CD4-positive, alpha-beta T cell treated with Interleukin-4 for 4 hours (primary cell): ENCODE measurements around the gene SERTM1.

Experiments
- DNase-seq: peaks from one replicate; pipeline ENCODE4 v3.0.0-alpha.2; 2020

Gene SERTM1

DNA sequence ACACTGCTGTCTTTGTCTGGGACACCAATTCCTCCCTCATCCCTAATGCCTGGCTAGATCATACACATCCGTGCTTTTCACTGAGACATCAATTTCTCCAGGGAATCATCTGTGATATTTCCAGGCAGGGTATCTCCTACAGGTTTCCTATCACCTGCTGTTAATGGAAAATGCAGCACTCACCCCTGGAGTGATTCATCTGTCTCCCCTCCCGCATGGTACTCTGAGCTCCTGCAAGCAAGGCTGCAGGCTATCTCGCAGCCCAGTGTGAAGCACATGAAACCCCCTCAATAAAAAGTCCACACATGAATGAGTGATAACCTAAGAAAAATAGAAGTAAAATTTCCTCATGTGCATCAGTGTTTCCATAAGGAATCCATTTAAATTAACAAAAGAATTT, 38.5 kb downstream of the SERTM1 start:
- no peak for DNase-seq

DNA sequence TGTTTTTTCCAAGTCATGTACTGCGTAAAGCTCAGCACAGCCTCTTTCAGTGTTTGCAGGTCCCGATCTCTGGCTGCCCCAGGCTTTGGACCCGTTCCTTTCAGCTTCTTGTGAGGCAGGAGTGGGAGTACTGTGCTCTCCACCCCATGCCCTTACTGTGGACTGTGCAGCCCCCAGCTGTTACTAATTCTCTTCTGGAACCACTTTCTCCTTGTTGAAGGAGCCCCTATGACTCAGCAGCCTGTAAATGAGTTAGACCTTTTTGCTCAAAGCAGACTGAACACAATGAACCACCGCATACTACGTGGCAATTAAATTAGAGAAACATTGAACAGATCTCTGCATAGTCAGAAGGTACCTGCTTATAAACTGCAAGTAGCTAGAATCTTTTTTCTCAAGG, 39.0 kb downstream of the SERTM1 start:
- no peak for DNase-seq

DNA sequence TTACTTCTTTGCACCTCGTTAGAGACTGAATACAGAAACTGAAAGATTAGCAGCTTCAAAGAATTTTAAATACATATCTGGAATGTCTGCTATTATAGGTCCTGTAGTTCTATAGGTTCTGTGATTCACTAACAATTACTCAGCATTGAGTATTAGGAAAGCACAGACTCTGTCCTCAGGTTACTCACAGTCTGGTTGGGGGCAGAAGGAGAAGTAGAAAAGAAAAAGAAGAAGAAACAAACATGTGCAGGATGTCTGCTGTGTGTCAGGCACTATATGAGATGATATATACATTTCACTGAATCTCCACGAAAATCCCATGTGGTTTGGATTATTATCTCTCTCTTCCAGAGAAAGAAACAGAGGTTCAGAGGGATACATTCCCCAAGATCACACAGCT, 40.1 kb downstream of the SERTM1 start:
- no peak for DNase-seq

DNA sequence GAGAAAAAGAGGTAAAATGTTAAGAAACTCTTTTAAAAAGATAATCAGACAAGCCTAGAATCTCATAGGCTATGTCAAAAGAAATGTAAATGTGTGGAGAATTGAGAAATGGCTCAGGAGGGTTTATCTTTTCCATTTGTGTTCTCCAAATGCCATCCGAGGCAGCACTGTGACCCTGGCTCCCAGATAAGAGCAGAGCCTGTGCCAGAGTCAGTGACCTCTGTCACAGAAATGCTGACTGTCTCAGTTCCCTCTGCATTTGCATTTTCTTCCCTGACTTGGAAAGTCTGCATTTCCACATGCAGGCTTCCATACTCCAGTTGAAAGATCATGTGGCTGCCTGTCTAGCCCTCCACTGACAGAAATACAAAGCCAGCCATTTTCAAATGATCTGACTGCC, 42.0 kb downstream of the SERTM1 start:
- no peak for DNase-seq

DNA sequence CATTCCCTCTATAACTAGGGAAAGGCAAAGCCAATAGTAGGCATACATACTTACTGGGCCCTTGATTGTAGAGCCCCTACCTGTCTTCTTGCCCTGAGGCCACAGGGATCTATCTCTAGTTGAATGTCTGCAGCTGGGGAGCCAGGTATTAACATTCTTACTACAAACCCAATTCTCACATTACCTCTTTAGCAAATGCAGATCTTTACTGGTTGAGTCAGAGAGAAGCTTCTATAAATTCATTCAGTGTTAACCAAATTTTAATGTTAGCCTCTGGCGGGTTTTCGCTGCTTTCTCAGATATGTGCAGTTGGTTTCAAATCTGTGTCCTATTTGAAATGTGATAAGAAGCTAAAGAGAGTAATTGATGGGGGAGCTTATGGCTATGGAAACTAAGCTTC, 43.2 kb downstream of the SERTM1 start:
- DNase-seq, result no peak

DNA sequence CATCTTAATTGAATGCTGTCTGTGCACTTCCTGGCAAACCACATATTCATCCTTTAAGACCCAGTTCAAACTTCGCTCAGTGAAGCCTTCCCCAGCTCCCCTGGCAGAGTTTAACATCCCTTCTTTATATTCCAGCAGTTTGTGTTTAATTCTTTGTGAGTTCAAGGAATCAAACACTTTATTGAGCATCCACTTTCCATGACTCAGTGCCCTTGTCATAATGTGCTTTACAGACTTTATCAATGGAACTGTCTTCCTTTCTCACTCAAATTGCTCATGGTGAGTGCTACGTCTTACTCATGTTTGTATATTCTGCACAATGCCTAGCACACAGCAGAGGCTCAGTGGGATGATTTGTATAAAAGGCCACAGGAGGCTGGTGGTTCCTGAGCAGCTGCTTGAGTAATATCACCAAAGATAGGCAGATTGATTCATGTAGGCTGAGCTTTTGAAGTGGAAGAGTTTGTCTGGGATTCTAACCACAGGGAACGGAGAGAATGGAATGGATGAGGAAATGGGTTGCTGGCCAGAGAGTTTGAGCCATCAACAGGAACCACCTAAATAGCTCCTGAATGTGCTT, 44.2 kb downstream of the SERTM1 start:
- no peak for DNase-seq

DNA sequence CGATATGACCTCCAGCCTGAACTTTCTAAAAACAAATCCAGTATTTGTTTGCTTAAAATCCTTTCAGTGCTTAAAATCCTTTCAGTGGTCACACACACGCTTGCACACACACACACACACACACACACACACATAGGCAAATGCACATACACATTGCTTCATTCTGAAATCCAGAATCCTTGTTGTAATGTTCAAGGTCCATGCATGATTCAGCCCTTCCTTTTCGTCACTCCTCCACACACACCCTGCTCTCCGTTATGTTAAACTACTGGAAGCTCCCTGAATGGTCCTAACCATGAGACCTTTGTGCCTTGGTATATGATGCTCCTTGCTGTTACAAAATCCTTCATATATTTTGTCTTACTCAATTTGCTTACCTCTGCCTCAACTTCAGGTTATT, 44.9 kb downstream of the SERTM1 start:
- DNase-seq, result no peak

DNA sequence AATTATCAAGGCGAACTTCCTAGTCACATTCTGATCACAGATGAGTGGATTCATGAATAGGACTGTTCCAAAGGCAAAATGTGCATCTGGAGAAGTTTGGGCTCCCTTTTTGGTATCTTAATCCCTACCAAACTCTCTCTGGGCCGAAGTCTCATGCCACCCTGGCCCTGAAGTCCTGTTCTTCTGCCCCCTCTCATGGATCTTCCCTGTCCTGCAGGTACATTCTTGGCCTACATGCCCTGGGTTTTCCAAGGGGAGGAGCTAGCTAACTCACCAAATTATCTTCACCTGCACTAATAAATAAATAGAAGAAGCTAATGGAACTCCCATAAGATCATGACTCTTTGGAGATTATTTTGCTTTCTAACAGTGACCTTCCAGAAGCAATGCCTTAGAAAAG, 50.3 kb downstream of the SERTM1 start:
- DNase-seq, result no peak

DNA sequence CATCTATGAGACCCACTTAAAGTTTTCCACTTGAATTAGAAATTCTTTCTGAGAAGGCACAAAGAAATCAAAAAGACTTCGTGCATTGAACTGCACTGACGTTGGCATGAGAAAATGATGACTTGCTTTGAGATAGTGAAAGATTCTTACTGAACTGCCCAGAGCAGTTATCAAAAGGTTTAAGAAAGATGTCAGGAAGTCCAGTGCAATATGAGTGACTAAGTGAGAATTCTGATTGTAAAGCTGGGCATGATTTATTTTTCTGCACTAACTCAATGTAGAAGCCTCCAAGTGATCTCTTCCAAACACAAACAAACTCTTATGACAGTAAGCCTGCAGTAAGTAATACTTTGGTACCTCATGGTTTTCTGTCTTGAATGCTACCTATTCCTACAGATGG, 52.1 kb downstream of the SERTM1 start:
- no peak for DNase-seq

DNA sequence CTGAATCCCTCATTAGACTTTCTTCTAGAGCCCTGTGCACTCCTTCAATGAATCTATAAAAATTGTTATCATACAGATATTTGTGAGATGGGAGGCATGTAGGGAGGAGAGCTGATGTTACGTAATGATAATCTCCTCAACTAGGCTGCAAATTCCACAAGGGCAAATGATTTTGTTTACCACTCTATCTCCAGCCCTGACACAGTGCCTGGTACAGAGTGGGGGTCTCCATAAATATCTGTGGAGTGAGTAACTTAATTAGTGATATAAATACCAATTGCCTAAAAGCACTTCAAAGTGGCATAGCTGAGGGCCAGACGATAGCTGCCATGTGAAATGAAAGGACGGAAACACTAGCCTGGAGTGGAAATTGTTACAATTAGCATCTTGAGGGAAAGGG, 54.2 kb downstream of the SERTM1 start:
- no peak for DNase-seq

DNA sequence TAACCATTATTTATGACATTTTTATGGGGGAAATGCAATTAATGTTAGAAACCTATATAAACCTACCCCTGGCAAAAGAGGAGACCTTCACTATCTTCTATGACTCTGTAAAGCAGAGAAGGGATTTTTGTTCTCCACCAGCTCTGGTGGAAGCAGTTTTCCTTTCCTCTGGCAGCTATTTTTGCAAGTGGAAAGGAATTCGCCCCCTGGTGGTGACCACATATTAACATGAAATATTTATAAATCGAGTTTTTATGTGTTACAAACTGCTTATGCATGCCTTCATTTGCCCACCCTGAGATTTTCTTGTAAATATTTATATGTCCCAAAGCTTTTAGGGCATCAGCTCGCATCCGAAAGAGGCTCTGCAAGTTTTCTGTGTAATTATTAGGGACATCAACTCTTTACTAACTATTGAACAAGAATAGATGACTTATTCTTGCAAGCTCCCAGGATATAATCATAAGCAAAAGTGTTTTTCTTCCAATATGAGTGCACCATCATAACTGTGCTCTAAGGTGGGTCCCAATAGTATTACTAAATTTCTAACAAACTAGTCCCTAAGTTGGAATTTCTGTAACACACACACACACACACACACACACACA, 62.4 kb downstream of the SERTM1 start:
- DNase-seq, result peak; percentile 3

DNA sequence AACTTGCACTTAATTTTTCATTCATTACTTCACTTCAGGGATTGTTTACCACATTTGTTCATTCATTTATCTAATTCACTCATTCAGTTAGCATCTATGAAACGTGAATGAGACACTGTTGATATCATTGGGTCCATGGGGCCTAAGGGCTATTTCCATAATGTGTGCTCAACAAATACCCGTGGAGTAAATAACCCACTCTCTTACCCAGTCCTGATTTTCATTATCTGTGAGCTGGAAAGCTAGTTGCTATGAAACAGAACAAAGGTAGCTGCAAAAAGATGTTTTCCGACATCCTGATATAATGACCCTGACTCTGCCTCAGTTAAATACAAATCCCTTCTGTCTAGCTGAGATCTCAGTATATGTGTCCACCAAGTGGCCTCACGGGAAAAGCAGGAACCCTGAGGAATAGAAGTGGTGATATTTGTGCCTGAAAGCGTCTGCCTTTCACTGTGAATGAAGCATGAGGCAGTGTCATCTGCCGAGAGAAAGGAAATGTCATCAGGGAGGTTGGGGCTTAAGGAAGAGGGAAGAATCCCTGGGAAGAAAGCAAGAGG, 63.8 kb downstream of the SERTM1 start:
- DNase-seq, result no peak

DNA sequence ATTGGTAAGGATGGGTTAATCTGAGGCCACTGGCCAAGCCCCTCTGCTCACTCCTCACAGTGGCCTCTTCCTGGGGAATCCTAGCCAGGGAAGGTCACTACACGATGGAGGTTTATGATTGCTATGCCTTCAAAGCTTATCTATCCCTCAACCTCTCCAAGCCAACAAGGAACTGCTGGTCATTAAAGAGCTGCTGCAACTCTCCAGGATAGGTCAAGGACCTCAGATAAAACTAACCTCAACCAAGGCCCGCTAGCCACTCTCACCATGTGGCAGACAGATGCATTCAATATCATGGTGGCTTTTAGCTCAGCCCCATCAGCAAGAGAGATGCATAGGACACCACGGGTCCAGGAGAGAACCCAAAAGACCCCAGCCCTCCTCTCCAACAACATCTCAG, 71.6 kb downstream of the SERTM1 start:
- DNase-seq, result no peak

DNA sequence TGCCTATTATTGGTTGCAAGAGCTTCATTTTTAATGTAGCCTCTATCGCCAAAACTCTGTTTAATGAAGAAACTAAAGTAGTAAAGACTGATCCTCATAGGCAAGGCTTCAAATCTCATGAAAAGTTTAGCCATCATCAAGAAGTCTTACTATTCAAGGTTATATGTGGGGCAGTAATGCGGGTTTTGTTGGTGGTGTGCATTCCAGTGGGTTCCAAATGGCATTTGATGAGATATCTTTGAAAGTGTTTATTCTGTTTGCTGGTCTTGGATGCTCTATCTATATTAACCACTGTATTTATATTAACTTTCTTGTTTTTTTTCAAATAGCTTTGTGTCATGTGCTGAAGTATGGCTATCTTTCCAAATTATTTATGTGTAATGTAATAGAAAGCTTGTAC, 72.2 kb downstream of the SERTM1 start:
- DNase-seq, result no peak
